HAP-1 (cell line): ENCODE measurements around the gene EBPL.

Source experiments
- DNase-seq, 2 experiments: peaks; one replicate each; pipeline ENCODE4 v3.0.0-alpha.2; 2016 to 2020; ENCODE audit warnings: low spot score in 2 of 2
- H3K27me3 ChIP-seq: fragments of 250-450 bp; sonication (Bioruptor Pico); 2 replicates; pipeline ENCODE4 v1.5.1; 2020; ENCODE audit warnings: low read depth, mild to moderate bottlenecking, moderate library complexity
- H3K36me3 ChIP-seq: fragments of 250-450 bp; sonication (Bioruptor Pico); replicated peaks from 2 replicates; pipeline ENCODE4 v1.5.1; 2020; ENCODE audit warnings: mild to moderate bottlenecking
- H3K4me1 ChIP-seq: fragments of 250-450 bp; sonication (Bioruptor Pico); 2 replicates; pipeline ENCODE4 v1.5.1; 2020; ENCODE audit warnings: mild to moderate bottlenecking
- H3K4me3 ChIP-seq: fragments of 250-450 bp; sonication (Bioruptor Pico); 2 replicates; pipeline ENCODE4 v1.5.1; 2020; ENCODE audit warnings: mild to moderate bottlenecking, moderate library complexity
- H3K9me3 ChIP-seq: fragments of 250-450 bp; sonication (Bioruptor Pico); 2 replicates; pipeline ENCODE4 v1.5.1; 2020; ENCODE audit warnings: mild to moderate bottlenecking, moderate library complexity
- in situ Hi-C: fragments of 300-500 bp; cut with MboI; formaldehyde crosslinking; loops from 3 replicates; pipeline ENCODE4 v1.14.3; 2020; ENCODE audit warnings: low sequenced_read_pairs, inconsistent platforms, mixed read lengths

The EBPL gene

DNA sequence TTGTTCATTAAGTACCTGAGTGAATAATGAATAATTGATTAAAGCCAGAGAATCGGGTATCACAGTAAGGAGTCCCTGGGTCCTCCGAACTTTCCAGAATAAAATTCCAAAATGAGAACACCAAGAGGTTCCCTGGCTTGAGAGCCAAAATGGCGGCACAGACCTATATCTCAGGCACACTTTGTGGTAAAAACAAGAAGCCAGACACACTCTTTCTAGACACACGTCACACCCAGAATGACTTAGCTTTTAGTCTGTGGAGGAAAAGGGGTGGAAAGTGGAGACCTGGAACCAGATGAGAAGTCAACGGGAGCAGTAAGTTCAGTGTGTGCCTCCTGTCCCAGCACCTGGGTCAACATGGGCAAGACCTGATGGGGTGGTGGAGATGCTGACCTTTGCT is 54.6 kb downstream of the EBPL start:
- Histone ChIP-seq H3K4me1 (no peaks in the 10 kb centered on the region), H3K4me3 (no peak overlapping the region), H3K9me3 (no peaks in the 10 kb centered on the region), H3K36me3 (no peaks in the 10 kb centered on the region), H3K27me3 (no peaks in the 10 kb centered on the region)
- in situ Hi-C loops: no loop called here
- DNase-seq: no peak

DNA sequence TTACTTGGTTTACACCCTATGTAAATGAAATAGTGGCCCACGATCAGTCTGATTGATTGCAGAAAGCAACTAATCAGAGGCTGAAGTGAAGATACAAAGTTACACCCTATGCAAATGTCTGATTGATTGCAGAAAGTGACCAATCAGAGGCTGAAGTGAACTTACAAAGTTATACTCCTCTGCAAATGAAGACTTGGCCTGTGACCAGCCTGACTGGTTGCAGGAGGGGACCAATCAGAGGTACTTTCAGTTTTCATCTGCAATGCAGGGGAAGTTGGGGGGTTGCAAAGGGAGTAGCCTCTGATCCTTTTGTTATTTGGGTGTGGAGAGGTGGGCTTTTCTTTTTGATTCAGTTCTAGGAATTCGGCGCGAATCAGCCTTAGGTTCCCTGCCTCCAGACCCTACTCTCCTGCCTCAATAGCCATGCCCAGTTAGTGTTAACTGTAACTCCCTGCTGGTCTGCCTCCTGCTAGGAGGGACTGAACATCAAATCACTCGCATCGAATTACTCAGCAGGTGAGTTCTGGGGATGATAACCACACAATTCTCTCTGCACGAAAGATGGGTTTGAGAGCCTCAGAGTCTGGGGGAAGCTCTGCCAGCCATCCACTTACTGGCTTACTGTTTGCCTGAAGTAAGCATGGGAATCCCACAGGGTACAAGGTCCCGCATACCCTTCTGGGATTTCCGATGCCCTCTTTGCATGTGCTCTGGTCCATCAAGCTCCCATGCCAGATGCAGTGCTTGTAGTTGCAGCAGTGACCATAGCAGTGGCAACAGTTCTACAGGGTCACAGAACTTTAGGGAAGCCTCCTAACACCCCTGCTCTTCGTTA is 55.5 kb downstream of the EBPL start:
- H3K27me3 ChIP-seq: no peaks in the 10 kb centered on the region
- peak in 1 of 2 experiments; percentile 24 for DNase-seq
- no peaks in the 10 kb centered on the region for H3K9me3 ChIP-seq
- in situ Hi-C loops: no loop called here
- no peaks in the 10 kb centered on the region for H3K4me1 ChIP-seq
- no peaks in the 10 kb centered on the region for H3K36me3 ChIP-seq
- H3K4me3 ChIP-seq: no peak overlapping the region

DNA sequence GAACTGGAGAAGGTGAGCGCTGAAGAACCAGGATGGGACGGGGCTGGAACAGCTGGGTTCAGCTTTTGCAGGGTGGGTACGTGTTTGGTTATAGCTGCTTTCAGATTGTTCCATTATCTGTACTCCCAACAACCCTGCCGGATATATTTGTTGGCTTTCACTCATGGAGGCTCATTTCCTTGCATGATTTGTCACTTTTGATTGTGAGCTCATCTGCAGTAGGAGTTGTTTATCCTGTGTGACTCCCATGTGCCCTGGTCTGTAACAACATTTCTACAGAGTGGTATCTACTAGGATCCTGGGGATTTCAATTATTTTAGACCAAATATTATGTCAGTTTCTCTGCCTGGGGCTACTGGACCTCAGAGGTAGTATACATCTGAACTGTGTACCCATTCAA is 57.6 kb downstream of the EBPL start:
- Histone ChIP-seq H3K4me1 (peaks cover 2% of the 10 kb centered on the region), H3K36me3 (no peaks in the 10 kb centered on the region)
- in situ Hi-C loops: no loop called here

DNA sequence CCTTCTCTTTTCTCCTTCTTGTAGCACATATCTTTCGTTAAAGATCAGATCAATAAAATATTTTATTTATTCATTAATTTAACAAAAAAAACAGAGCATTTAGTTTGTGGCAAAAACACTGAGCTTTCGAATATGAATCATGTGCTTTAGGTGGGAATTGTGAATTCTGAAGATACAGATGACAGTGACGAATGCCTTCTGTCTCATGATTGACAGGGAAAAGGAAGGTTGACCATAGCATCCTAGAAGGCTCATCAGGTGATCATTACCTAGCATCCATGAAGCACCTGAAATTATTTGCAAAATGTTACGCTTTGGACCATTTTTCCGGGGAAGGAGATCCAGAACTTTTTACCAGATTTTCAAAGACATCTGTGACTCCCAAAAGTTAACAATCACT is 59.1 kb downstream of the EBPL start:
- Histone ChIP-seq H3K9me3 (no peaks in the 10 kb centered on the region; the same call in 1 of the 2 replicates), H3K4me3 (no peak overlapping the region), H3K36me3 (no peaks in the 10 kb centered on the region), H3K27me3 (no peaks in the 10 kb centered on the region), H3K4me1 (peaks cover 9% of the 10 kb centered on the region)
- in situ Hi-C loops: no loop called here
- no peak for DNase-seq

More for the DNA sequence above, 57.6 kb downstream of the EBPL start:
- no peak overlapping the region for H3K4me3 ChIP-seq
- no peak for DNase-seq
- no peaks in the 10 kb centered on the region for H3K27me3 ChIP-seq
- no peaks in the 10 kb centered on the region; the same call in 1 of the 2 replicates for H3K9me3 ChIP-seq

DNA sequence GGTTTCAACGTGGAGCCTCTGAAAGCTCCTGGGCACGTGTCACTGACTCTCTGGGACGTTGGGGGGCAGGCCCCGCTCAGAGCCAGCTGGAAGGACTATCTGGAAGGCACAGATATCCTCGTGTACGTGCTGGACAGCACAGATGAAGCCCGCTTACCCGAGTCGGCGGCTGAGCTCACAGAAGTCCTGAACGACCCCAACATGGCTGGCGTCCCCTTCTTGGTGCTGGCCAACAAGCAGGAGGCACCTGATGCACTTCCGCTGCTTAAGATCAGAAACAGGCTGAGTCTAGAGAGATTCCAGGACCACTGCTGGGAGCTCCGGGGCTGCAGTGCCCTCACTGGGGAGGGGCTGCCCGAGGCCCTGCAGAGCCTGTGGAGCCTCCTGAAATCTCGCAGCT is 60.7 kb downstream of the EBPL start:
- Histone ChIP-seq H3K27me3 (no peaks in the 10 kb centered on the region), H3K36me3 (no peaks in the 10 kb centered on the region), H3K4me3 (no peak overlapping the region), H3K9me3 (no peaks in the 10 kb centered on the region; the same call in 1 of the 2 replicates), H3K4me1 (peaks cover 9% of the 10 kb centered on the region)
- DNase-seq: no peak
- in situ Hi-C loops: no loop called here

DNA sequence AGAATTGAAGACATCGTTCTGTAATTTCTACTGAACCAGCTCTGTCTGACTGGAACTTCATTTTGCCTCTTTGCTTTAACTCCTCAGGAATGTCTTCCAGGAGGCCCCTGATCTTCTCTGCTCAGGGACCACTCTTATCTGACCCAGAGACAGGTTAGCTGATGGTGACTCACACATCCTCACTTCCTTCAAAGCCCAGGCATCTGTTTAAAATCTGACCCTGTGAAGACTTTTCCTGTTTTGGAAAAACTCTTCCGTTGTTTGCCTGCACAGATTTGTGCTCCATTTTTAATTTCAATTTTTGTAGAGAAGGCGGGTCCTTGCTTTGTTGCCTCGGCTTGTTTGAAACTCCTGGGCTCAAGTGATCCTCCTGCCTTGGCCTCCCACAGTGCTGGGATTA is 61.3 kb downstream of the EBPL start:
- Histone ChIP-seq H3K4me1 (peaks cover 9% of the 10 kb centered on the region), H3K4me3 (no peak overlapping the region), H3K9me3 (no peaks in the 10 kb centered on the region; the same call in 1 of the 2 replicates), H3K36me3 (no peaks in the 10 kb centered on the region), H3K27me3 (no peaks in the 10 kb centered on the region)
- DNase-seq: no peak
- in situ Hi-C loops: no loop called here

DNA sequence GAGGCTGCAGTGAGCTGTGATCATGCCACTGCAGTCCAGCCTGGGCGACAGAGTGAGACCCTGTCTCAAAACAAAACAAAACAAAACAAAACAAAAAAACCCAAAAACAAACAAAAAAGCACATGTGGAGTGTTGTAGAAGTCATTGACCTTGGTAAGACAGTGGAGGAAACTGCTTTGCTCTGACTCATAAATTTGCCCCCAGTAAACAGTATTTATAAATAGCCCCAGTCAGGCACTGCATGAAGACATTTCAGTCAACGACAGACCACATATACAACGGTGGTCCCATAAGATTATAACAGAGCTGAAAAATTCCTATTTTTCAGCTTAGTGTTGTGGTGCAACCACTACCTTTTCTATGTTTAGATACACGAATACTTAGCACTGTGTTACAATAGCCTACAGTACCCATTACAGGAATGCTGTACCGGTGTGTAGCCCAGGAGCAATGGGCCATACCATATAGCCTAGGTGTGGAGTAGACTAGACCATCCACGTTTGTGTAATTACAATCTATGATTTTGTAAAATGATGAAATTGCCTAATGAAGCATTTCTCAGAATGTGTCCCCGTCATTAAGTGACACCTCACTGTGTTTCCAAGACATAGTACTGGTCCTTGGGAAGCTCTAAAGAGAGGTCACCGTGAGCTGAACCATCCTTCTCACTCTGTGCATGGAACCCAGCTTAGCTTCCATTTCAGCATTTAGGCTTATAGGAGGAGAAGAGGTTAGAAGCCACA is 61.9 kb downstream of the EBPL start:
- no peak for DNase-seq
- in situ Hi-C loops: no loop called here
- Histone ChIP-seq H3K36me3 (no peaks in the 10 kb centered on the region), H3K4me3 (no peak overlapping the region), H3K27me3 (no peaks in the 10 kb centered on the region), H3K9me3 (no peaks in the 10 kb centered on the region; the same call in 1 of the 2 replicates), H3K4me1 (peaks cover 9% of the 10 kb centered on the region)

DNA sequence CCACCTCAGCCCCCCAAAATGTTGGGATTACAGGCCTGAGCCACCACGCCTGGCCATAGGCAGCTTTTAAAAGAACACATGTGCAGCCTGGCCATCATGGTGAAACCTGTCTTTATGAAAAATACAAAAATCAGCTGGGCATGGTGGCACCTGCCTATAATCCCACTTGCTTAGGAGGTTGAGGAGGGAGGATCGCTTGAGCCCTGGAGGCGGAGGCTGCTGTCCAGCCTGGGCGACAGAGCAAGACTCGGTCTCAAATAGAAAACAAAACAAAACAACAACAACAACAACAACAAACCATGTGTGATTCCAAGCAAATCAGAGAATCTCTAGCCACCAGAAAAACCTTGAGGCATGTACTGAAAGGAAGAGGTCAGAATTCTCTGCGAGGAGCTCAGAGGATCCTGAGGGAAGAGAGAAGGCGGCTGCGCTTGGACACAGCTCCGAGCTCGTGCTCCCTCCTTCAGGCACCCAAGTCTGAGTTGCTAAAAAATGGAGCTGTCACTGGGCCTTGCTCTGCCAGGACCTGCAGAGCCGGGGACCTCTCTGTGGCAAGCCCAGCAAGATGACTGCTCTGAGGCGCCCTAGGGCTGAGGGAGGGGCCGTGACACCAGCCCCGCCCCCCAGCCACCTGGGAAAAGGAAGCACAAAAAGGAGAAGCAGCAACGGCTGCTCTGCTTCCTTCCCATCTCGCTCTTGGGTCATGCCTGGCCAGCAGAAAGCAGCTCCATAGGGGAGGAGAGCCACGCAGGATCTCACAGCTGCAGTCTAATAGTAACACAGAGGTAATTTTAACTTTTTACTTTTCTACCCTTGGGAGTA is 63.2 kb downstream of the EBPL start, which contains the start of gene ARL11:
Gene ARL11 (plus strand): TSS at position 677 of the 822 bp plus-strand sequence. CDS start 1,941 bp downstream, outside the sequence.
- Histone ChIP-seq H3K4me3 (peak within 1 kb of the TSS; percentile 9; the same call in 1 of the 2 replicates), H3K27me3 (no peaks in the 10 kb centered on the region), H3K36me3 (no peaks in the 10 kb centered on the region), H3K9me3 (no peaks in the 10 kb centered on the region; the same call in 1 of the 2 replicates), H3K4me1 (peaks cover 9% of the 10 kb centered on the region)
- DNase-seq: peak; percentile 21 to 72
- in situ Hi-C loops: no loop called here

DNA sequence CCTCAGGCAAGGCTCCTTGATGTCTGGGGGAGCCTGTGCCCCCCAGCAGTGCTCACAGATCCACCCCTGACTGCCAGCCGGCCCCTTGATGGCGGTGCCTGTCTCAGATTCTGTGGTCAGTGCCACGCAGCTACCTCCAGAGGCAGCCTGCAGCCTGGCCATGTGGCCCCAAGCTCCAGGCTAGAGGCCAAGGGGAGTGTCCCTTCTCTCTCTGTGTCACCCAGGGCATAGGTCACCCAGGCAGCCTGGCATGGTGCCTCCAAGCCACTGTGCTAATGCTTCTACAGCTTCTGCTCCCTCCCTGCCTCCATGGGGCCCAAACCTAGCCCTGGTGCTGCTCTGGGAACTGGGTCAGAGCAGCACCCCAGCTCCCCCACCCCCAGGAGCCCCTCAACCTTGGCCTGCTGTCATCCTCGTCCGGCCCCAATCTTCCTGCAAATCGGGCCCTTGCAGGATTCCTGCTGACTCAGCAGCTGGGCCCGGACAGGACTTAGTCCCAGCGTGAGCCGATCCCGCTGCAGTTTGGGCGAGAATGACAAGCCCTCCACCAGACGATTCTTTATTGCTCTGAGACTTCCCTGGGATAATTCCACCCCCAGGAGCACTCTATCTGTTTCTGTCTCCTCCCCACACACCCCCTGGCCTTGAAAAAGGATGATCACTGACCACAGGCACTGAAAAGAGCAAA is 65.8 kb downstream of the EBPL start:
- peaks cover 9% of the 10 kb centered on the region for H3K4me1 ChIP-seq
- H3K27me3 ChIP-seq: no peaks in the 10 kb centered on the region
- no peaks in the 10 kb centered on the region for H3K36me3 ChIP-seq
- in situ Hi-C loops: no loop called here
- no peaks in the 10 kb centered on the region; the same call in 1 of the 2 replicates for H3K9me3 ChIP-seq
- no peak for DNase-seq
- no peak overlapping the region for H3K4me3 ChIP-seq

DNA sequence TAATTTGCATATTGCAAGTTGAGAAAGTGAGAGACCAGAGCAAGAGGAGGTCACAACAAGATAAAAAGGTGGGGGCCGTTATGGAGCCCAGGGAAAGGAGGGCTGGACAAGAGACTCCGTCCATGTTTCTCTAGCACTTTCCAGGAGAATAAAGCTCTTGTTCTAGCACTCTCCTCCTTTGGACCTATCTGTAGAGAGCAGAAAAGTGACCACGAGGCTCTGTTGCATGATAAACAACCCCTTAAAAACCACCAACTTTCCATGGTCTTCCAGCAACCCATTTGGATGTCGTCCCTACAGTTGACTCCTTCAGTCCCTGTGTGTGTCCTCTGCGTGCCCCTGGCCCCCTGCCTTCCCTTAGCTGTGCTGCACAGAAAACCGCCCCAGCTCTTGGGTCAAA is 67.1 kb downstream of the EBPL start:
- Histone ChIP-seq H3K4me3 (no peak overlapping the region), H3K4me1 (peaks cover 9% of the 10 kb centered on the region), H3K27me3 (no peaks in the 10 kb centered on the region), H3K36me3 (no peaks in the 10 kb centered on the region), H3K9me3 (no peaks in the 10 kb centered on the region; the same call in 1 of the 2 replicates)
- in situ Hi-C loops: no loop called here
- no peak for DNase-seq

DNA sequence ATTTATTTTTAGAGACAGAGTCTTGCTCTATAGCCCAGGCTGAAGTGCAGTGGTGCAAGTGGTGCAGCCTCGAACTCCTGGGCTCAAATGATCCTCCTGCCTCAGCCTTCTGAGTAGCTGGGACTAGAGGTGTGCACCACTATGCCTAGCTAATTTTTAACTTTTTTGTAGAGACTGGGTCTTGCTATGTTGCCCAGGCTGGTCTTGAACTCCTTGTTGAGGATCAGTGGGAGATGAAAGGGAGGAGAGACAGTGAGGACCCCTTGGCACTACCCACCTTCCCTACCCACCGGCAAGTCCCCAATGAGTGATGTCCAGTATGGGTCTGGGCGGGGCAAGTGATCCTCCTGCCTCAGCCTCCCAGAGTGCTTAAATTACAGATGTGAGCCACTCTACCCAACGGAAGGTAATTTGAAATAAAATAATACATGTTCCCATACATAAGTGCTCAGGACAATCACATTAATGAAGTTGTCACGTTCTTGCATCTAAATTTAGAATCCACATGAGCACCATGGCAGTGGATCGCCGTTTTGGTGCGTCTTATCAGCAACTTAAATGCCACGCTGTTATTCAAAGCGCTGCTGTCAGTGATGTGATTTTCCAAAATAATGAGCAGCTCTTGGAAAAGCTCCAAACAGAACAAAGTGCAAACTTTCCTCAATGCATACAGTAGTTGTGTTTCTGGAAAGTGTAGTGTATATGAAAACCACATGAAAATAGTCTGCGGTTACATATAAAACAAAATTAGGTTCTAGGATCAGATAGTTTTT is 68.9 kb downstream of the EBPL start:
- in situ Hi-C loops: no loop called here
- Histone ChIP-seq H3K27me3 (no peaks in the 10 kb centered on the region), H3K4me1 (peaks cover 2% of the 10 kb centered on the region; the same call in 1 of the 2 replicates), H3K4me3 (no peak overlapping the region), H3K9me3 (no peaks in the 10 kb centered on the region), H3K36me3 (no peaks in the 10 kb centered on the region)
- DNase-seq: no peak

DNA sequence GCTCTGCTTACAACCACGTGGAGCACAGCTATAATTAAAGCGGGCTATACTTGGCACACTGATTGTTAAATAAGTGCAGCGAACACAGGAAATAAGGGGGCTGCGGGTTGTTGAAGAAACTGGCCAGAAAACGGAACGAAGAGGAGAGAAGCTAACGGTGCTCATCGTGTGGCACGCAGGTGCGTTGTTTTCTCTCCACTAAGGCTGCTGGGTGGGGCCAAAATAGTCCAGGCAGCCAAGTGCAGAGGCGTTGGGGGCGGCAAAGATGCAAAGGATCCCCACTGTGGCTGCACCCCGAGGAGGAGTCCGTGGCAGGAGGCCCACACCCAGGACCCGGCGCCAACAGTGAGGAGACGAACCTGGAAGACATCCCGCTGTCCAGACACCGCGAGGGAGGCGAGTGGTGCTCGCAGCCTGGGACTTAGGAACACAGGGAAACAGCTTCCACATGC is 71.1 kb downstream of the EBPL start:
- DNase-seq: no peak
- Histone ChIP-seq H3K27me3 (no peaks in the 10 kb centered on the region), H3K9me3 (no peaks in the 10 kb centered on the region), H3K36me3 (no peaks in the 10 kb centered on the region), H3K4me3 (no peak overlapping the region), H3K4me1 (peaks cover 2% of the 10 kb centered on the region; the same call in 1 of the 2 replicates)
- in situ Hi-C loops: no loop called here
